HL-60/S4 (cell line): ENCODE results near the gene PCSK6.
"Not testable (repeated sequence)": the region's sequence is repeated elsewhere in the genome, so short reads cannot be mapped to it uniquely, and the experiment has no call there.

Experiments
- in situ Hi-C: fragments of 300-500 bp; cut with MboI; formaldehyde crosslinking; loops from 2 replicates; pipeline ENCODE4 v1.14.3; 2022; ENCODE audit warnings: low sequenced_read_pairs

Gene PCSK6

GRCh38 chr15:101381671-101382212 is 107.8 kb downstream of the PCSK6 start:
- in situ Hi-C loops: no loop called here

GRCh38 chr15:101380146-101380545 is 109.4 kb downstream of the PCSK6 start:
- in situ Hi-C loops: no loop called here

- in situ Hi-C loops: no loop called here
These were observed 109.9 kb downstream of the PCSK6 start for GRCh38 chr15:101379647-101380046.

GRCh38 chr15:101378879-101379278 is 110.6 kb downstream of the PCSK6 start:
- in situ Hi-C loops: no loop called here

GRCh38 chr15:101378171-101378755 is 111.2 kb downstream of the PCSK6 start:
- in situ Hi-C loops: no loop called here

- in situ Hi-C loops: no loop called here
These were observed 112.7 kb downstream of the PCSK6 start for GRCh38 chr15:101376615-101377395.

- in situ Hi-C loops: not testable (repeated sequence)
These were observed 114.5 kb downstream of the PCSK6 start for GRCh38 chr15:101375006-101375405.

GRCh38 chr15:101374326-101374725 is 115.2 kb downstream of the PCSK6 start:
- in situ Hi-C loops: no loop called here

- in situ Hi-C loops: no loop called here
These were observed 115.9 kb downstream of the PCSK6 start for GRCh38 chr15:101373577-101373976.

GRCh38 chr15:101372960-101373525 is 116.5 kb downstream of the PCSK6 start:
- in situ Hi-C loops: no loop called here

GRCh38 chr15:101372149-101372577 is 117.3 kb downstream of the PCSK6 start:
- in situ Hi-C loops: no loop called here

- in situ Hi-C loops: no loop called here
These were observed 118.0 kb downstream of the PCSK6 start for GRCh38 chr15:101371519-101371918.

- in situ Hi-C loops: no loop called here
These were observed 118.4 kb downstream of the PCSK6 start for GRCh38 chr15:101371081-101371480.

- in situ Hi-C loops: no loop called here
These were observed 119.0 kb downstream of the PCSK6 start for GRCh38 chr15:101370330-101371024.

GRCh38 chr15:101369676-101370075 is 119.8 kb downstream of the PCSK6 start:
- in situ Hi-C loops: no loop called here

GRCh38 chr15:101368861-101369642 is 120.5 kb downstream of the PCSK6 start:
- in situ Hi-C loops: no loop called here

GRCh38 chr15:101368086-101368780 is 121.3 kb downstream of the PCSK6 start:
- in situ Hi-C loops: no loop called here

GRCh38 chr15:101366853-101367252 is 122.7 kb downstream of the PCSK6 start:
- in situ Hi-C loops: no loop called here

GRCh38 chr15:101362986-101363566 is 126.4 kb downstream of the PCSK6 start:
- in situ Hi-C loops: no loop called here

GRCh38 chr15:101362359-101362758 is 127.1 kb downstream of the PCSK6 start:
- in situ Hi-C loops: no loop called here
